ENCODE measurements around the gene DGKQ.
A peak's percentile ranks its signal among the peaks of the same experiment; 100 is the strongest.
"Not testable (repeated sequence)": the region's sequence is repeated elsewhere in the genome, so short reads cannot be mapped to it uniquely, and the experiment has no call there.

DGKQ gene

GRCh38 chr4:982291-982690 lies 8.9 kb upstream of the DGKQ start:
- Histone ChIP-seq H3K27me3 (ENCODE audit: insufficient read depth, low read length) (peaks cover 29% of the 10 kb centered on the region), H3K36me3 (ENCODE audit: insufficient read depth, low read length) (no peaks in the 10 kb centered on the region), H3K9me3 (ENCODE audit: insufficient read depth, low read depth, low read length) (no peaks in the 10 kb centered on the region), H3K4me3 (ENCODE audit: low read length) (no peak overlapping the region), H3K27ac (ENCODE audit: low read depth, low read length) (no peak overlapping the region), H3K9ac (ENCODE audit: low read depth, low read length) (no peak overlapping the region; the same call in 1 of the 2 replicates), H3K4me1 (ENCODE audit: insufficient read depth, low read length) (peaks cover 18% of the 10 kb centered on the region; the same call in 1 of the 2 replicates)
- WGBS: 95% methylated on average over 17 of the region's 17 CpGs

- Histone ChIP-seq H3K9me3 (ENCODE audit: insufficient read depth, low read depth, low read length) (no peaks in the 10 kb centered on the region), H3K4me1 (ENCODE audit: insufficient read depth, low read length) (peaks cover 5% of the 10 kb centered on the region; the same call in 1 of the 2 replicates), H3K9ac (ENCODE audit: low read depth, low read length) (no peak overlapping the region), H3K36me3 (ENCODE audit: insufficient read depth, low read length) (no peaks in the 10 kb centered on the region), H3K27ac (ENCODE audit: low read depth, low read length) (no peak overlapping the region), H3K4me3 (ENCODE audit: low read length) (no peak overlapping the region), H3K27me3 (ENCODE audit: insufficient read depth, low read length) (peaks cover 6% of the 10 kb centered on the region)
- 56% methylated on average over 20 of the region's 20 CpGs for WGBS
Observed at GRCh38 chr4:978957-979701, 5.8 kb upstream of the DGKQ start.

- peaks cover 32% of the 10 kb centered on the region for H3K27me3 ChIP-seq (ENCODE audit: insufficient read depth, low read length)
- H3K9me3 ChIP-seq (ENCODE audit: insufficient read depth, low read depth, low read length); H3K4me1 ChIP-seq (ENCODE audit: insufficient read depth, low read length); H3K9ac ChIP-seq (ENCODE audit: low read depth, low read length); H3K27ac ChIP-seq (ENCODE audit: low read depth, low read length); H3K36me3 ChIP-seq (ENCODE audit: insufficient read depth, low read length); H3K4me3 ChIP-seq (ENCODE audit: low read length): not testable (repeated sequence)
- WGBS: 97% methylated on average over 16 of the region's 25 CpGs
Observed at GRCh38 chr4:976016-976415, 2.6 kb upstream of the DGKQ start.

DNA sequence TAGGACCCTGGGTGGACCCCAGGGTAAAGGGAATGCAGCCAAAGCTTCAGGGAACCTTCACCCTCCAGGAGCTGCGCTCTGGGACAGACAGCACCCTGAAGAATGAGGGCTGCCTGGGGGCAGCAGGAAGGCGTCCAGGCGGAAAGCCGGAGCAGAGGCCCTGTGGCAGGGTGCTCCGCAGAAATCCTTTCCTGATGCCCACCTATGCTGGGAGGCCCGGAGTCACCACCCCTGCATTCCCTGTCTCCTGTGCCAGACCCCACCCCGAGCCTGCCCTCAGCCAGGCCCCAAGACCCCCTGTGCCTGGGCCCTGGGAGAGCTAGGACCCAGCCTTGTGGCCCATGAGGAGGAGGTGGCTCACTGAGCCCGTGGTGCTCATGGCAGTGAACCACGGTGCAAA lies 1.3 kb upstream of the DGKQ start:
- no peaks in the 10 kb centered on the region for H3K9me3 ChIP-seq (ENCODE audit: insufficient read depth, low read depth, low read length)
- no peak overlapping the region for H3K4me3 ChIP-seq (ENCODE audit: low read length)
- H3K4me1 ChIP-seq (ENCODE audit: insufficient read depth, low read length): peaks cover 5% of the 10 kb centered on the region; the same call in 1 of the 2 replicates
- peaks cover 42% of the 10 kb centered on the region for H3K27me3 ChIP-seq (ENCODE audit: insufficient read depth, low read length)
- 92% methylated on average over 9 of the region's 9 CpGs for WGBS
- no peaks in the 10 kb centered on the region for H3K36me3 ChIP-seq (ENCODE audit: insufficient read depth, low read length)
- no peak overlapping the region for H3K9ac ChIP-seq (ENCODE audit: low read depth, low read length)
- H3K27ac ChIP-seq (ENCODE audit: low read depth, low read length): no peak overlapping the region

DNA sequence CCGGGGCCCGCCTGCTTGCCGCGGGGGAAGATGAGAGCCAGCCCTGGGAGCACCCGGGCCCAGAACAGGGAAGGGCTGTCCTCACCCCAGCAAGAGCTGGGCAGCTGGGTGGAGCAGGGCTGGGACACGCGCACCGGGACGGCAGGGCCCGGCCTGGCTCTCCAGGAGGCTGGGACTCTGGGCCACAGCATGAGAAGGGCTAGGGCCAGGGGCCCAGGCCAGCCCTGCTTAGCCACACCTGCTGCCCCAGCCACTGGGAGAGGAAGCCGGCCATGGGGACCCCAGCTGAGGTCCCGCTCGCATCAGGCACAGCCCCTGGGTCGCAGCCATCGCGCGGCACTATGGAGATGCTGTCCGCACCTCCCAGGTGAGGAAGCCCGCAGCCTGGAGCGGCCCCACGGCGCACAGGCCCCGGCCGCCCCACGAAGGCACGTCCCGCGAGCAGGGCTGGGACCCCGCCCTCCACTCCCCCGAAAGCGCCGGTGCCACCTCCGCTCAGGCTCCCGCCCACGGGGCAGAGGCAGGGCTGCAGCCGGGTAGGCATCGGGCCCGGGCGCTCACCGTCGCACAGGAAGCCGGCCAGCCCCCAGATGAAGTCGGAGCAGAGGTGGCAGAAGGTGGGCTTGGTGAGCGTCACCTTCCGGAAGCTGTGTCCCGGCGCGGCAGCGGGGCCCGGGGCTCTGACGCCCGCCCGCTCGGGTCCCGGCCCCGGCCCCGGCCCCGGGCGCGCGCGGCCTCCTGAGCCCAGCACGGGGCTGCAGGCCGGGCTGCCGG lies 531 bp downstream of the DGKQ start:
- no peak overlapping the region for H3K27ac ChIP-seq (ENCODE audit: low read depth, low read length)
- H3K9me3 ChIP-seq (ENCODE audit: insufficient read depth, low read depth, low read length): no peaks in the 10 kb centered on the region
- peak overlapping the region; percentile 70 for H3K4me3 ChIP-seq (ENCODE audit: low read length)
- H3K36me3 ChIP-seq (ENCODE audit: insufficient read depth, low read length): no peaks in the 10 kb centered on the region
- H3K27me3 ChIP-seq (ENCODE audit: insufficient read depth, low read length): peaks cover 56% of the 10 kb centered on the region
- 3% methylated on average over 65 of the region's 65 CpGs for WGBS
- H3K4me1 ChIP-seq (ENCODE audit: insufficient read depth, low read length): no peaks in the 10 kb centered on the region
- H3K9ac ChIP-seq (ENCODE audit: low read depth, low read length): peak overlapping the region; percentile 52

- Histone ChIP-seq H3K4me1 (ENCODE audit: insufficient read depth, low read length) (no peaks in the 10 kb centered on the region), H3K27ac (ENCODE audit: low read depth, low read length) (no peak overlapping the region), H3K4me3 (ENCODE audit: low read length) (no peak overlapping the region), H3K36me3 (ENCODE audit: insufficient read depth, low read length) (no peaks in the 10 kb centered on the region), H3K9ac (ENCODE audit: low read depth, low read length) (no peak overlapping the region), H3K27me3 (ENCODE audit: insufficient read depth, low read length) (peaks cover 65% of the 10 kb centered on the region), H3K9me3 (ENCODE audit: insufficient read depth, low read depth, low read length) (no peaks in the 10 kb centered on the region)
- 80% methylated on average over 24 of the region's 24 CpGs for WGBS
Observed at GRCh38 chr4:971666-972500, 1.5 kb downstream of the DGKQ start.

- no peak overlapping the region for H3K27ac ChIP-seq (ENCODE audit: low read depth, low read length)
- H3K36me3 ChIP-seq (ENCODE audit: insufficient read depth, low read length): no peaks in the 10 kb centered on the region
- H3K9me3 ChIP-seq (ENCODE audit: insufficient read depth, low read depth, low read length): no peaks in the 10 kb centered on the region
- peaks cover 67% of the 10 kb centered on the region for H3K27me3 ChIP-seq (ENCODE audit: insufficient read depth, low read length)
- H3K9ac ChIP-seq (ENCODE audit: low read depth, low read length): no peak overlapping the region
- no peaks in the 10 kb centered on the region for H3K4me1 ChIP-seq (ENCODE audit: insufficient read depth, low read length)
- no peak overlapping the region for H3K4me3 ChIP-seq (ENCODE audit: low read length)
- 75% methylated on average over 17 of the region's 17 CpGs for WGBS
Observed at GRCh38 chr4:970854-971520, 2.4 kb downstream of the DGKQ start.

GRCh38 chr4:970046-970745 lies 3.2 kb downstream of the DGKQ start:
- no peak overlapping the region for H3K4me3 ChIP-seq (ENCODE audit: low read length)
- peaks cover 67% of the 10 kb centered on the region for H3K27me3 ChIP-seq (ENCODE audit: insufficient read depth, low read length)
- WGBS: 80% methylated on average over 25 of the region's 25 CpGs
- H3K9me3 ChIP-seq (ENCODE audit: insufficient read depth, low read depth, low read length): no peaks in the 10 kb centered on the region
- no peak overlapping the region for H3K27ac ChIP-seq (ENCODE audit: low read depth, low read length)
- H3K36me3 ChIP-seq (ENCODE audit: insufficient read depth, low read length): no peaks in the 10 kb centered on the region
- H3K4me1 ChIP-seq (ENCODE audit: insufficient read depth, low read length): no peaks in the 10 kb centered on the region
- no peak overlapping the region for H3K9ac ChIP-seq (ENCODE audit: low read depth, low read length)

DNA sequence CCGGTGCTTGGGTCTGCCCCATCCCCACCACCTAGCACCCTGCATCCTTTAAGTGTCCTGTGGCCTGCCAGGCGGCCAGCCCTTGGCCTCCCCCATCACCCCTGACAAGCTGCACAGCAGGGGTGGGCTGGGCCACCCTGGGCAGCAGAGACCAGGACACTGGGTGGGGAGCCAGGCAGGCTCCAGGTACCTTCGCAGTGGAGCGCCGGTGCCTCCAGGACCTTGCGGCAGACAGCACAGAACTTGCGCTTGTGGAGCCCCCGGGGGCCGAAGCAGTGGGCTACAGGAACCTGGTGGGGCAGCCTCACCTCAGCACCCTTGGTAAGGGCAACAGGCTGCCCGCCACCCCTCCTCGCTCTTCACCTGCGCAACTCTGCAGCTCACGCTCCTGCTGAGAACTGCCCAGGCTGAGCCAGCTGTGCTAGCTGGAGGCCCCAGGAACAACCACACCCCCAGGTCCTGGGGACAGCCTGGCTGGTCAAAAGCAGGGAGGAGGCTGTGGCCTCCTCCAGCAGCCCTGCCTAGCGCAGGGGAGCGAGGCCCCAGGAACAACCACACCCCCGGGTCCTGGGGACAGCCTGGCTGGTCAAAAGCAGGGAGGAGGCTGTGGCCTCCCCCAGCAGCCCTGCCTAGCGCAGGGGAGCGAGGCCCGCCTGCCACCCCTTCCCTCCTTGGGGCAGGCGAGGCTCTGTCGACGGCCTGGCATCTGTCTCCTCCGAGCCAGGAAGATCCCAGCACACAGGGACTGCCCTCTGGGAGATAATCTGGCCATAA lies 4.6 kb downstream of the DGKQ start:
- Histone ChIP-seq H3K27ac (ENCODE audit: low read depth, low read length) (no peak overlapping the region), H3K36me3 (ENCODE audit: insufficient read depth, low read length) (no peaks in the 10 kb centered on the region), H3K27me3 (ENCODE audit: insufficient read depth, low read length) (peaks cover 59% of the 10 kb centered on the region), H3K4me3 (ENCODE audit: low read length) (no peak overlapping the region), H3K9me3 (ENCODE audit: insufficient read depth, low read depth, low read length) (no peaks in the 10 kb centered on the region), H3K4me1 (ENCODE audit: insufficient read depth, low read length) (no peaks in the 10 kb centered on the region), H3K9ac (ENCODE audit: low read depth, low read length) (no peak overlapping the region)
- whole genome bisulfite sequencing: 85% methylated on average over 23 of the region's 23 CpGs

DNA sequence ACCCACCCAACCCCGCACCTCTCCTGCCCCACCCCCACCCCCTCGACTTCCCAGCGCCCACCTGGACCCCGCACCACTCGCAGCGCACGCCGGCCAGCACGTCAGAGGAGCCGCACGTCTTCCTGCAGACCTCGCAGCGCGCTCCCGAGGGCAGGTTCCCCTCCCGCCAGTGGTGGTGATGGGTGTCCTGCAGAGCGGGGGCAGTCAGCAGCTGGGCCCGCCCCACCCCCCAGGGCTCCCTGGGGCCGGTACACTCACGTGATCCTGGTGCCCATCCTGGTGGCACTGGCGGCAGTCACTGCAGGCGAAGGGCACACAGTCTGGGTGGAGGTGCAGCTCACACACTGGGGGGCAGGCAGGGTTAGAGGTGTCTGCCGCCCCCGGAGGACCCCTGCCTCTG lies 5.1 kb downstream of the DGKQ start:
- H3K27me3 ChIP-seq (ENCODE audit: insufficient read depth, low read length): peaks cover 57% of the 10 kb centered on the region
- no peak overlapping the region for H3K4me3 ChIP-seq (ENCODE audit: low read length)
- H3K9ac ChIP-seq (ENCODE audit: low read depth, low read length): no peak overlapping the region
- no peaks in the 10 kb centered on the region for H3K36me3 ChIP-seq (ENCODE audit: insufficient read depth, low read length)
- H3K4me1 ChIP-seq (ENCODE audit: insufficient read depth, low read length): no peaks in the 10 kb centered on the region
- WGBS: 32% methylated on average over 23 of the region's 24 CpGs
- H3K27ac ChIP-seq (ENCODE audit: low read depth, low read length): no peak overlapping the region
- no peaks in the 10 kb centered on the region for H3K9me3 ChIP-seq (ENCODE audit: insufficient read depth, low read depth, low read length)
